T-helper 1 cell treated with Interleukin-12 subunit alpha and Interleukin-12 subunit beta and Interleukin-4 antibody, amounts not matched to agents 30 μg/mL and 1 μg/mL, for 36 hours (primary cell): ENCODE measurements around the gene ZNF639.
"Not testable (repeated sequence)": the region's sequence is repeated elsewhere in the genome, so short reads cannot be mapped to it uniquely, and the experiment has no call there.

Source experiments
- H3K27ac Mint-ChIP-seq: one replicate; pipeline ENCODE4 v1.8.0; 2021; ENCODE audit warnings: mild to moderate bottlenecking, mixed read lengths
- H3K27me3 Mint-ChIP-seq: one replicate; pipeline ENCODE4 v1.8.0; 2021; ENCODE audit warnings: low read depth, mixed read lengths
- H3K36me3 Mint-ChIP-seq: one replicate; pipeline ENCODE4 v1.8.0; 2021; ENCODE audit warnings: low read depth, mixed read lengths
- H3K4me1 Mint-ChIP-seq: one replicate; pipeline ENCODE4 v1.8.0; 2021; ENCODE audit warnings: low read depth, mixed read lengths
- H3K4me3 Mint-ChIP-seq: one replicate; pipeline ENCODE4 v1.8.0; 2021; ENCODE audit warnings: mild to moderate bottlenecking, moderate library complexity, mixed read lengths
- H3K9me3 Mint-ChIP-seq: one replicate; pipeline ENCODE4 v1.8.0; 2021; ENCODE audit warnings: mixed read lengths

ZNF639 gene

GRCh38 chr3:179322286-179323196, at the start of gene ZNF639:
ZNF639 (plus strand) TSS chr3:179323031; CDS start chr3:179328294, 5,263 bp downstream.
- Mint-ChIP-seq H3K27me3 (peaks cover 28% of the 10 kb centered on the region), H3K36me3 (peaks cover 9% of the 10 kb centered on the region), H3K27ac (peak within 1 kb of the TSS; percentile 97), H3K9me3 (no peaks in the 10 kb centered on the region), H3K4me3 (peak within 1 kb of the TSS; percentile 92), H3K4me1 (peaks cover 26% of the 10 kb centered on the region)

- H3K27me3 Mint-ChIP-seq = peaks cover 13% of the 10 kb centered on the region
- H3K4me1 Mint-ChIP-seq, H3K36me3 Mint-ChIP-seq, H3K4me3 Mint-ChIP-seq, H3K9me3 Mint-ChIP-seq, H3K27ac Mint-ChIP-seq: not testable (repeated sequence)
These were observed 48.4 kb upstream of the ZNF639 start for GRCh38 chr3:179274434-179274833.

GRCh38 chr3:179276001-179276400, 46.8 kb upstream of the ZNF639 start:
- H3K36me3 Mint-ChIP-seq = no peaks in the 10 kb centered on the region
- no peaks in the 10 kb centered on the region for H3K9me3 Mint-ChIP-seq
- H3K27ac Mint-ChIP-seq = no peak overlapping the region
- H3K4me1 Mint-ChIP-seq = no peaks in the 10 kb centered on the region
- H3K4me3 Mint-ChIP-seq = no peak overlapping the region
- H3K27me3 Mint-ChIP-seq = peaks cover 14% of the 10 kb centered on the region

- Mint-ChIP-seq H3K36me3 (no peaks in the 10 kb centered on the region), H3K9me3 (no peaks in the 10 kb centered on the region), H3K4me3 (no peak overlapping the region), H3K4me1 (no peaks in the 10 kb centered on the region), H3K27ac (no peak overlapping the region), H3K27me3 (peaks cover 14% of the 10 kb centered on the region)
These were observed 46.1 kb upstream of the ZNF639 start for GRCh38 chr3:179276743-179277142.

GRCh38 chr3:179278151-179278550, 44.7 kb upstream of the ZNF639 start:
- Mint-ChIP-seq H3K4me1 (no peaks in the 10 kb centered on the region), H3K4me3 (no peak overlapping the region), H3K36me3 (no peaks in the 10 kb centered on the region), H3K27me3 (peaks cover 25% of the 10 kb centered on the region), H3K9me3 (no peaks in the 10 kb centered on the region), H3K27ac (no peak overlapping the region)

GRCh38 chr3:179278932-179279693, 43.7 kb upstream of the ZNF639 start:
- Mint-ChIP-seq H3K27ac (no peak overlapping the region), H3K4me1 (no peaks in the 10 kb centered on the region), H3K4me3 (no peak overlapping the region), H3K36me3 (no peaks in the 10 kb centered on the region), H3K9me3 (no peaks in the 10 kb centered on the region), H3K27me3 (peaks cover 28% of the 10 kb centered on the region)

GRCh38 chr3:179279837-179280236, 43.0 kb upstream of the ZNF639 start:
- H3K27me3 Mint-ChIP-seq = peaks cover 36% of the 10 kb centered on the region
- H3K36me3 Mint-ChIP-seq = no peaks in the 10 kb centered on the region
- no peaks in the 10 kb centered on the region for H3K9me3 Mint-ChIP-seq
- H3K4me3 Mint-ChIP-seq = no peak overlapping the region
- no peak overlapping the region for H3K27ac Mint-ChIP-seq
- no peaks in the 10 kb centered on the region for H3K4me1 Mint-ChIP-seq

GRCh38 chr3:179281825-179282224, 41.0 kb upstream of the ZNF639 start:
- H3K36me3 Mint-ChIP-seq = no peaks in the 10 kb centered on the region
- H3K27me3 Mint-ChIP-seq = peaks cover 34% of the 10 kb centered on the region
- no peaks in the 10 kb centered on the region for H3K9me3 Mint-ChIP-seq
- H3K4me3 Mint-ChIP-seq = no peak overlapping the region
- no peaks in the 10 kb centered on the region for H3K4me1 Mint-ChIP-seq
- no peak overlapping the region for H3K27ac Mint-ChIP-seq

GRCh38 chr3:179286331-179286730, 36.5 kb upstream of the ZNF639 start:
- Mint-ChIP-seq H3K36me3 (no peaks in the 10 kb centered on the region), H3K27ac (no peak overlapping the region), H3K9me3 (no peaks in the 10 kb centered on the region), H3K27me3 (peaks cover 26% of the 10 kb centered on the region), H3K4me3 (no peak overlapping the region), H3K4me1 (no peaks in the 10 kb centered on the region)

- no peaks in the 10 kb centered on the region for H3K9me3 Mint-ChIP-seq
- H3K27me3 Mint-ChIP-seq = peaks cover 23% of the 10 kb centered on the region
- no peaks in the 10 kb centered on the region for H3K36me3 Mint-ChIP-seq
- no peak overlapping the region for H3K4me3 Mint-ChIP-seq
- no peaks in the 10 kb centered on the region for H3K4me1 Mint-ChIP-seq
- no peak overlapping the region for H3K27ac Mint-ChIP-seq
These were observed 34.0 kb upstream of the ZNF639 start for GRCh38 chr3:179288845-179289244.

- H3K36me3 Mint-ChIP-seq = no peaks in the 10 kb centered on the region
- H3K4me1 Mint-ChIP-seq = no peaks in the 10 kb centered on the region
- H3K27me3 Mint-ChIP-seq = peaks cover 19% of the 10 kb centered on the region
- H3K9me3 Mint-ChIP-seq = no peaks in the 10 kb centered on the region
- H3K27ac Mint-ChIP-seq = no peak overlapping the region
- no peak overlapping the region for H3K4me3 Mint-ChIP-seq
These were observed 33.5 kb upstream of the ZNF639 start for GRCh38 chr3:179289295-179289694.

- Mint-ChIP-seq H3K27ac (no peak overlapping the region), H3K27me3 (peaks cover 34% of the 10 kb centered on the region), H3K4me1 (no peaks in the 10 kb centered on the region), H3K36me3 (no peaks in the 10 kb centered on the region), H3K9me3 (no peaks in the 10 kb centered on the region), H3K4me3 (no peak overlapping the region)
These were observed 30.4 kb upstream of the ZNF639 start for GRCh38 chr3:179292450-179292849.

GRCh38 chr3:179297971-179298725, 24.7 kb upstream of the ZNF639 start:
- Mint-ChIP-seq H3K4me3 (no peak overlapping the region), H3K9me3 (no peaks in the 10 kb centered on the region), H3K27me3 (peaks cover 37% of the 10 kb centered on the region), H3K27ac (no peak overlapping the region), H3K36me3 (no peaks in the 10 kb centered on the region), H3K4me1 (no peaks in the 10 kb centered on the region)

- Mint-ChIP-seq H3K27ac (no peak overlapping the region), H3K4me3 (no peak overlapping the region), H3K9me3 (no peaks in the 10 kb centered on the region), H3K4me1 (no peaks in the 10 kb centered on the region), H3K27me3 (peaks cover 36% of the 10 kb centered on the region), H3K36me3 (no peaks in the 10 kb centered on the region)
These were observed 23.5 kb upstream of the ZNF639 start for GRCh38 chr3:179299316-179299715.
